ENCODE results near the gene TOR4A.

DNA sequence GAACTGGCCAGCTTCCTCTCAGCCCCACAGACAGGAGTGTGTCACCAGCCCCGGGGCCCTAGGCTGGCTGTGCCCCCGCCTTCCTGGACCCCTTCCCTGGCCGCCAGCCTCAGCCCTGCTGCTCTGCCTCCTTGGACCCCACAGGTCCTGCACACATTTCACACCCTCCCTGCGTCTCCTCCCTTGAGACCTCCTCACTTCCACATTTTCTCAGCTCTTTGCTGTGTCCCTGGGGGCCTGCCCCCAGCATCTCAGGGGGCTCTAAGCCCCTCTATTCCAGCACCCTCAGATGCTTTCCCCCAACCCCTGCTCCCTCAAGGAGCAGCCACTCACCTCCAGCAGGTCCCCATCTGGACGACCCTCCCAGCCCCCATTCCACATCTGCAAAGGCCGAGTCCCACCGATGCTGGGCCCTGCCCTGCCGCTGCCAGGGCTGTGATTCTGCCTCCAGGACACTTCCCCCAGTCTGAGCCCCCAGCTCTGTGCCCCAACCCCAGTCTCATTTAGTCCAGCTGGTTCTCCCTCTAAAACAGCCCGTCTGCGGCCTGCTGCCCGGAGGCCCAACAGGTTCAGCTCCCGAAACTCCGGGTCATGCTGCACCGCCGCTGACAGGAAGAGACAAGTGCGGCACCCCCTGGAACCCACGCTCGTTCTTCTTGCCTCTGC is 42.6 kb upstream of the TOR4A start:
- TF ChIP-seq, protein P1, sequence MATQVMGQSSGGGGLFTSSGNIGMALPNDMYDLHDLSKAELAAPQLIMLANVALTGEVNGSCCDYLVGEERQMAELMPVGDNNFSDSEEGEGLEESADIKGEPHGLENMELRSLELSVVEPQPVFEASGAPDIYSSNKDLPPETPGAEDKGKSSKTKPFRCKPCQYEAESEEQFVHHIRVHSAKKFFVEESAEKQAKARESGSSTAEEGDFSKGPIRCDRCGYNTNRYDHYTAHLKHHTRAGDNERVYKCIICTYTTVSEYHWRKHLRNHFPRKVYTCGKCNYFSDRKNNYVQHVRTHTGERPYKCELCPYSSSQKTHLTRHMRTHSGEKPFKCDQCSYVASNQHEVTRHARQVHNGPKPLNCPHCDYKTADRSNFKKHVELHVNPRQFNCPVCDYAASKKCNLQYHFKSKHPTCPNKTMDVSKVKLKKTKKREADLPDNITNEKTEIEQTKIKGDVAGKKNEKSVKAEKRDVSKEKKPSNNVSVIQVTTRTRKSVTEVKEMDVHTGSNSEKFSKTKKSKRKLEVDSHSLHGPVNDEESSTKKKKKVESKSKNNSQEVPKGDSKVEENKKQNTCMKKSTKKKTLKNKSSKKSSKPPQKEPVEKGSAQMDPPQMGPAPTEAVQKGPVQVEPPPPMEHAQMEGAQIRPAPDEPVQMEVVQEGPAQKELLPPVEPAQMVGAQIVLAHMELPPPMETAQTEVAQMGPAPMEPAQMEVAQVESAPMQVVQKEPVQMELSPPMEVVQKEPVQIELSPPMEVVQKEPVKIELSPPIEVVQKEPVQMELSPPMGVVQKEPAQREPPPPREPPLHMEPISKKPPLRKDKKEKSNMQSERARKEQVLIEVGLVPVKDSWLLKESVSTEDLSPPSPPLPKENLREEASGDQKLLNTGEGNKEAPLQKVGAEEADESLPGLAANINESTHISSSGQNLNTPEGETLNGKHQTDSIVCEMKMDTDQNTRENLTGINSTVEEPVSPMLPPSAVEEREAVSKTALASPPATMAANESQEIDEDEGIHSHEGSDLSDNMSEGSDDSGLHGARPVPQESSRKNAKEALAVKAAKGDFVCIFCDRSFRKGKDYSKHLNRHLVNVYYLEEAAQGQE (IDR thresholded peaks at IDR 0.05; ENCODE audit: insufficient read depth in 1 of 2, low read depth in 2 of 2, low read length in 2 of 2): no peak
- TF ChIP-seq POLR2AphosphoS5 (IDR thresholded peaks at IDR 0.05; ENCODE audit: low read depth, low read length) (no peak), FOXP2 (optimal IDR thresholded peaks at IDR 0.05; ENCODE audit: borderline replicate concordance, extremely low read depth, extremely low read length, insufficient read depth) (no peak)

Measured in PFSK-1 (cell line).